ENCODE data around the gene APOD. TPM values are rescaled to one million over a fixed set of nuclear protein-coding genes. Genes with fewer than 3 reads are reported as not detected.

Gene APOD
- total RNA-seq, 1 experiment from 2014 or later, result not detected

- DNase-seq, result peak; percentile 76
- WGBS (ENCODE audit: extremely low coverage, insufficient read length, low lambda C conversion rate), result no CpG with 5 or more reads among the region's 8 CpGs
- H2BK120ac ChIP-seq (ENCODE audit: low read depth, low read length, poor library complexity, severe bottlenecking), result no peak overlapping the region
Observed at GRCh38 chr3:195555110-195555509, 28.6 kb downstream of the APOD start.

More at GRCh38 chr3:195555110-195555509, 28.6 kb downstream of the APOD start:
- no peak overlapping the region for H3K18ac ChIP-seq (ENCODE audit: insufficient read length, low read depth, low read length)
- no peak overlapping the region for H3K27ac Mint-ChIP-seq
- H3K79me1 ChIP-seq (ENCODE audit: insufficient read depth, low read depth, low read length, poor library complexity, severe bottlenecking), result no peaks in the 10 kb centered on the region
- H2BK5ac ChIP-seq (ENCODE audit: insufficient read length, low read length), result no peak overlapping the region
- H3K4ac ChIP-seq (ENCODE audit: low read depth, low read length), result no peak overlapping the region
- H2BK12ac ChIP-seq (ENCODE audit: insufficient read length, low read depth, low read length), result no peak overlapping the region
- peaks cover 20% of the 10 kb centered on the region for H3K27me3 Mint-ChIP-seq (ENCODE audit: low read depth)
- H4K5ac ChIP-seq (ENCODE audit: insufficient read length, low read depth, low read length), result no peak overlapping the region
- H3T11ph ChIP-seq (ENCODE audit: low read length), result no peak overlapping the region
- no peaks in the 10 kb centered on the region for H3K79me2 ChIP-seq (ENCODE audit: insufficient read depth, low read length)
- no peak overlapping the region for H4K8ac ChIP-seq (replicated peaks; ENCODE audit: insufficient read length, low read depth, low read length)
- H3K27ac ChIP-seq (ENCODE audit: insufficient read length, low read depth, low read length), result no peak overlapping the region
- no peak overlapping the region; a peak in 1 of 5 replicates for H3K4me3 Mint-ChIP-seq
- H2AFZ ChIP-seq (ENCODE audit: low read length), result no peak overlapping the region
- H4K91ac ChIP-seq (ENCODE audit: insufficient read length, low read depth, low read length), result no peak overlapping the region
- H3K4me2 ChIP-seq (ENCODE audit: insufficient read depth, insufficient read length, low read length), result no peak overlapping the region
- H3K56ac ChIP-seq (ENCODE audit: insufficient read length, low read depth, low read length), result no peak overlapping the region
- H2BK15ac ChIP-seq (ENCODE audit: low read depth, low read length), result no peak overlapping the region
- no peak overlapping the region for H2AK5ac ChIP-seq (ENCODE audit: insufficient read length, low read length)
- H3K23me2 ChIP-seq (ENCODE audit: insufficient read length, low read depth, low read length, poor library complexity, severe bottlenecking), result no peaks in the 10 kb centered on the region
- no peaks in the 10 kb centered on the region for H3K27me3 ChIP-seq (ENCODE audit: insufficient read depth, low read length)
- peaks cover 16 to 25% of the 10 kb centered on the region in 2 experiments for H3K4me1 Mint-ChIP-seq
- no peaks in the 10 kb centered on the region for H3K9me3 ChIP-seq (ENCODE audit: control insufficient read depth, low read depth, low read length)
- TF ChIP-seq CTCF (conservative IDR thresholded peaks at IDR 0.05), result no peak
- no peak overlapping the region for H3K9ac ChIP-seq (ENCODE audit: extremely low read depth, insufficient read length, low read length)
- no peaks in the 10 kb centered on the region for H3K4me1 ChIP-seq (ENCODE audit: insufficient read depth, low read length)
- H4K20me1 ChIP-seq (ENCODE audit: control insufficient read depth, insufficient read depth, insufficient read length), result no peaks in the 10 kb centered on the region
- no peaks in the 10 kb centered on the region for H3K36me3 Mint-ChIP-seq (ENCODE audit: insufficient read depth in 1 of 3, low read depth in 3 of 3)
- no peaks in the 10 kb centered on the region; a peak in 1 of 5 replicates for H3K9me3 Mint-ChIP-seq
- H2BK20ac ChIP-seq (ENCODE audit: low read depth, low read length, poor library complexity, severe bottlenecking), result no peak overlapping the region
- H3K23ac ChIP-seq (ENCODE audit: insufficient read length, low read depth, low read length), result no peak overlapping the region
- H3K14ac ChIP-seq (ENCODE audit: insufficient read depth, low read length), result no peak overlapping the region
